Measurements from ENCODE around the gene HRH2.

Gene HRH2

GRCh38 chr5:175709276-175709781, 51.5 kb downstream of the HRH2 start:
- H3K27me3 ChIP-seq (ENCODE audit: low read depth, low read length) = no peaks in the 10 kb centered on the region
- peaks cover 0 to 7% of the 10 kb centered on the region in 2 donors for H3K9me3 ChIP-seq (ENCODE audit: control insufficient read depth in 1 of 2, low read length in 2 of 2)
- no peaks in the 10 kb centered on the region for H3K4me1 ChIP-seq (ENCODE audit: control insufficient read depth in 1 of 2, insufficient read depth in 2 of 2, low read length in 2 of 2)
- no peaks in the 10 kb centered on the region for H3K36me3 ChIP-seq (ENCODE audit: control insufficient read depth in 1 of 2, insufficient read depth in 2 of 2, low read length in 2 of 2)
- H3K4me3 ChIP-seq (ENCODE audit: low read depth in 1 of 2, low read length in 2 of 2) = no peak overlapping the region
- H3K27ac ChIP-seq (ENCODE audit: low read length) = no peak overlapping the region

GRCh38 chr5:175710326-175710725, 52.5 kb downstream of the HRH2 start:
- Histone ChIP-seq H3K36me3 (ENCODE audit: control insufficient read depth in 1 of 2, insufficient read depth in 2 of 2, low read length in 2 of 2) (no peaks in the 10 kb centered on the region), H3K9me3 (ENCODE audit: control insufficient read depth in 1 of 2, low read length in 2 of 2) (peaks cover 0 to 9% of the 10 kb centered on the region in 2 donors), H3K27ac (ENCODE audit: low read length) (no peak overlapping the region), H3K27me3 (ENCODE audit: low read depth, low read length) (no peaks in the 10 kb centered on the region), H3K4me3 (ENCODE audit: low read depth in 1 of 2, low read length in 2 of 2) (no peak overlapping the region), H3K4me1 (ENCODE audit: control insufficient read depth in 1 of 2, insufficient read depth in 2 of 2, low read length in 2 of 2) (no peaks in the 10 kb centered on the region)

- no peaks in the 10 kb centered on the region for H3K27me3 ChIP-seq (ENCODE audit: low read depth, low read length)
- no peak overlapping the region for H3K27ac ChIP-seq (ENCODE audit: low read length)
- H3K4me1 ChIP-seq (ENCODE audit: control insufficient read depth in 1 of 2, insufficient read depth in 2 of 2, low read length in 2 of 2) = no peaks in the 10 kb centered on the region
- H3K36me3 ChIP-seq (ENCODE audit: control insufficient read depth in 1 of 2, insufficient read depth in 2 of 2, low read length in 2 of 2) = no peaks in the 10 kb centered on the region
- no peak overlapping the region for H3K4me3 ChIP-seq (ENCODE audit: low read depth in 1 of 2, low read length in 2 of 2)
- H3K9me3 ChIP-seq (ENCODE audit: control insufficient read depth in 1 of 2, low read length in 2 of 2) = peaks cover 0 to 10% of the 10 kb centered on the region in 2 donors
These were observed 53.2 kb downstream of the HRH2 start for GRCh38 chr5:175711031-175711430.

GRCh38 chr5:175711472-175712312, 53.8 kb downstream of the HRH2 start:
- H3K9me3 ChIP-seq (ENCODE audit: control insufficient read depth in 1 of 2, low read length in 2 of 2) = peaks cover 2 to 16% of the 10 kb centered on the region in 2 donors
- no peaks in the 10 kb centered on the region for H3K4me1 ChIP-seq (ENCODE audit: control insufficient read depth in 1 of 2, insufficient read depth in 2 of 2, low read length in 2 of 2)
- H3K27ac ChIP-seq (ENCODE audit: low read length) = no peak overlapping the region
- no peaks in the 10 kb centered on the region for H3K27me3 ChIP-seq (ENCODE audit: low read depth, low read length)
- H3K36me3 ChIP-seq (ENCODE audit: control insufficient read depth in 1 of 2, insufficient read depth in 2 of 2, low read length in 2 of 2) = no peaks in the 10 kb centered on the region
- H3K4me3 ChIP-seq (ENCODE audit: low read depth in 1 of 2, low read length in 2 of 2) = no peak overlapping the region

- peaks cover 8 to 20% of the 10 kb centered on the region in 2 donors for H3K9me3 ChIP-seq (ENCODE audit: control insufficient read depth in 1 of 2, low read length in 2 of 2)
- H3K27ac ChIP-seq (ENCODE audit: low read length) = no peak overlapping the region
- H3K4me1 ChIP-seq (ENCODE audit: control insufficient read depth in 1 of 2, insufficient read depth in 2 of 2, low read length in 2 of 2) = no peaks in the 10 kb centered on the region
- no peaks in the 10 kb centered on the region for H3K27me3 ChIP-seq (ENCODE audit: low read depth, low read length)
- H3K4me3 ChIP-seq (ENCODE audit: low read depth in 1 of 2, low read length in 2 of 2) = no peak overlapping the region
- H3K36me3 ChIP-seq (ENCODE audit: control insufficient read depth in 1 of 2, insufficient read depth in 2 of 2, low read length in 2 of 2) = no peaks in the 10 kb centered on the region
These were observed 54.4 kb downstream of the HRH2 start for GRCh38 chr5:175712313-175712680.

GRCh38 chr5:175712681-175713085, 54.8 kb downstream of the HRH2 start:
- H3K4me1 ChIP-seq (ENCODE audit: control insufficient read depth in 1 of 2, insufficient read depth in 2 of 2, low read length in 2 of 2) = no peaks in the 10 kb centered on the region
- no peak overlapping the region for H3K27ac ChIP-seq (ENCODE audit: low read length)
- H3K9me3 ChIP-seq (ENCODE audit: control insufficient read depth in 1 of 2, low read length in 2 of 2) = peaks cover 10 to 20% of the 10 kb centered on the region in 2 donors
- H3K4me3 ChIP-seq (ENCODE audit: low read depth in 1 of 2, low read length in 2 of 2) = no peak overlapping the region
- no peaks in the 10 kb centered on the region for H3K36me3 ChIP-seq (ENCODE audit: control insufficient read depth in 1 of 2, insufficient read depth in 2 of 2, low read length in 2 of 2)
- no peaks in the 10 kb centered on the region for H3K27me3 ChIP-seq (ENCODE audit: low read depth, low read length)

- no peaks in the 10 kb centered on the region for H3K4me1 ChIP-seq (ENCODE audit: control insufficient read depth in 1 of 2, insufficient read depth in 2 of 2, low read length in 2 of 2)
- H3K4me3 ChIP-seq (ENCODE audit: low read depth in 1 of 2, low read length in 2 of 2) = no peak overlapping the region
- no peaks in the 10 kb centered on the region for H3K36me3 ChIP-seq (ENCODE audit: control insufficient read depth in 1 of 2, insufficient read depth in 2 of 2, low read length in 2 of 2)
These were observed 56.1 kb downstream of the HRH2 start for GRCh38 chr5:175713930-175714329.

GRCh38 chr5:175714479-175715085, 56.7 kb downstream of the HRH2 start:
- H3K36me3 ChIP-seq (ENCODE audit: control insufficient read depth in 1 of 2, insufficient read depth in 2 of 2, low read length in 2 of 2) = no peaks in the 10 kb centered on the region
- H3K4me3 ChIP-seq (ENCODE audit: low read depth in 1 of 2, low read length in 2 of 2) = no peak overlapping the region
- no peak overlapping the region for H3K27ac ChIP-seq (ENCODE audit: low read length)
- H3K27me3 ChIP-seq (ENCODE audit: low read depth, low read length) = no peaks in the 10 kb centered on the region
- peaks cover 10 to 20% of the 10 kb centered on the region in 2 donors for H3K9me3 ChIP-seq (ENCODE audit: control insufficient read depth in 1 of 2, low read length in 2 of 2)
- no peaks in the 10 kb centered on the region for H3K4me1 ChIP-seq (ENCODE audit: control insufficient read depth in 1 of 2, insufficient read depth in 2 of 2, low read length in 2 of 2)

More at GRCh38 chr5:175713930-175714329, 56.1 kb downstream of the HRH2 start:
- Histone ChIP-seq H3K27me3 (ENCODE audit: low read depth, low read length) (no peaks in the 10 kb centered on the region), H3K27ac (ENCODE audit: low read length) (no peak overlapping the region), H3K9me3 (ENCODE audit: control insufficient read depth in 1 of 2, low read length in 2 of 2) (peaks cover 10 to 20% of the 10 kb centered on the region in 2 donors)

- no peak overlapping the region for H3K27ac ChIP-seq (ENCODE audit: low read length)
- H3K36me3 ChIP-seq (ENCODE audit: control insufficient read depth in 1 of 2, insufficient read depth in 2 of 2, low read length in 2 of 2) = no peaks in the 10 kb centered on the region
- H3K4me1 ChIP-seq (ENCODE audit: control insufficient read depth in 1 of 2, insufficient read depth in 2 of 2, low read length in 2 of 2) = no peaks in the 10 kb centered on the region
- H3K27me3 ChIP-seq (ENCODE audit: low read depth, low read length) = no peaks in the 10 kb centered on the region
- peaks cover 10 to 20% of the 10 kb centered on the region in 2 donors for H3K9me3 ChIP-seq (ENCODE audit: control insufficient read depth in 1 of 2, low read length in 2 of 2)
- no peak overlapping the region for H3K4me3 ChIP-seq (ENCODE audit: low read depth in 1 of 2, low read length in 2 of 2)
These were observed 58.0 kb downstream of the HRH2 start for GRCh38 chr5:175715627-175716522.

- Histone ChIP-seq H3K27ac (ENCODE audit: low read length) (no peak overlapping the region), H3K27me3 (ENCODE audit: low read depth, low read length) (no peaks in the 10 kb centered on the region), H3K4me3 (ENCODE audit: low read depth in 1 of 2, low read length in 2 of 2) (no peak overlapping the region), H3K36me3 (ENCODE audit: control insufficient read depth in 1 of 2, insufficient read depth in 2 of 2, low read length in 2 of 2) (no peaks in the 10 kb centered on the region), H3K9me3 (ENCODE audit: control insufficient read depth in 1 of 2, low read length in 2 of 2) (peaks cover 10 to 20% of the 10 kb centered on the region in 2 donors), H3K4me1 (ENCODE audit: control insufficient read depth in 1 of 2, insufficient read depth in 2 of 2, low read length in 2 of 2) (no peaks in the 10 kb centered on the region)
These were observed 60.0 kb downstream of the HRH2 start for GRCh38 chr5:175717837-175718236.

Data from muscle layer of duodenum (tissue), 2 donors.